Ovary (tissue), 9 donors: ENCODE measurements around the gene KISS1. TPM values are rescaled to one million over a fixed set of nuclear protein-coding genes. Genes with fewer than 3 reads are reported as not detected.

ENCODE experiments used
- DNase-seq, 5 donors: peaks; one replicate each; pipeline ENCODE4 v3.0.0-alpha.2; 2019 to 2020
- H3K27ac ChIP-seq, 2 donors: fragments of 200-600 bp; one replicate each; pipeline versions ENCODE4 v1.5.1 to v1.8.0; 2019 to 2022
- H3K27me3 ChIP-seq: fragments of 200-600 bp; one replicate; pipeline ENCODE4 v1.8.0; 2022
- H3K36me3 ChIP-seq: fragments of 200-600 bp; sonication (generic); one replicate; pipeline ENCODE4 v1.5.1; 2019
- H3K4me1 ChIP-seq: one replicate; pipeline ENCODE4 v1.8.1; 2013; ENCODE audit warnings: mild to moderate bottlenecking, moderate library complexity; ENCODE audit not compliant: insufficient read depth
- H3K4me3 ChIP-seq: fragments of 200-600 bp; sonication (generic); one replicate; pipeline ENCODE4 v1.5.1; 2017
- H3K9me3 ChIP-seq, 2 donors: fragments of 200-600 bp in 1 of 2; sonication (generic) in 1 of 2; one replicate each; pipeline versions ENCODE4 v1.5.1 to v1.8.1; 2013 to 2019; ENCODE audit warnings: mild to moderate bottlenecking in 1 of 2, moderate library complexity in 1 of 2
- CTCF ChIP-seq, 3 donors: fragments of 450-650 bp in 2 of 3; fragments of 200-600 bp in 1 of 3; IDR thresholded peaks; one replicate each; pipeline versions ENCODE4 v1.5.1 to v1.8.0; 2016 to 2022; ENCODE audit warnings: antibody characterized with exemption in 3 of 3, mild to moderate bottlenecking in 1 of 3
- EP300 ChIP-seq: sonication (generic); formaldehyde crosslinking; IDR thresholded peaks from one replicate; pipeline ENCODE4 v1.6.1; 2017; ENCODE audit warnings: antibody characterized with exemption
- POLR2A ChIP-seq: fragments of 450-650 bp; IDR thresholded peaks from one replicate; pipeline ENCODE4 v1.6.1; 2017; ENCODE audit warnings: antibody characterized with exemption, mild to moderate bottlenecking, moderate library complexity
- WGBS, 3 donors: extraction: QIAGEN DNeasy Blood & Tissue Kit in 1 of 3; methylation state at CpG; one replicate each; pipeline versions ENCODE4 v1.1.5 to v1.1.7; 2013 to 2017; 5-methylcytosine and 5-hydroxymethylcytosine counted together
- intact Hi-C, 4 donors: fragments of 100-400 bp; cut with DNase I; formaldehyde crosslinking; loops; one replicate each; pipeline versions ENCODE4 v1.11.0 to v1.15.1; 2022 to 2023
- polyA plus RNA-seq, 2 donors: library from polyadenylated mRNA; stranded (reverse); fragments of 200-250 nt in 1 of 2; fragments of 350-450 nt in 1 of 2; fragmentation: Illumina TruSeq in 1 of 2; extraction: RNeasy Lipid Tissue Mini Kit (QIAGEN cat#74804) in 1 of 2; gene quantifications; one replicate each; pipeline ENCODE4 v1.2.3, GENCODE V29; 2013 to 2014
- total RNA-seq, 7 donors: library from RNA; depleted of rRNA in 2 of 7; stranded (reverse); fragments of >200 nt in 2 of 7; fragmentation: NEBNext Ultra II Directional in 3 of 7; extraction: Animal tissue kit (Norgen Biotek cat#: 25700) in 3 of 7; gene quantifications; one replicate each; pipeline versions ENCODE4 v1.1.0 to v1.2.4, GENCODE V29; 2016 to 2023
- donor health status: DM: no; HTN: no; CAD: no; lungs with moderate emphysema.
- donor health status: DM: no; HTN: no; CAD: no.
- donor health status: Bipolar disorder and iron deficiency.
- donor health status: DM: yes; HTN: yes; CAD: no.
- donor health status: DM: no; HTN: no; CAD: no.
- donor health status: DM: yes; HTN: yes; CAD: no.

The KISS1 gene
- total and polyA plus RNA-seq, 9 donors: 0.35 TPM; not detected in 8

GRCh38 chr1:204211046-204211445 is 14.8 kb upstream of the KISS1 start:
- no peaks in the 10 kb centered on the region for H3K27me3 ChIP-seq
- no peak overlapping the region for H3K4me3 ChIP-seq
- WGBS, 3 donors: 77 to 86% (median 85%) methylated on average over 7 of the region's 7 CpGs
- DNase-seq: no peak
- H3K27ac ChIP-seq: no peak overlapping the region
- no peaks in the 10 kb centered on the region for H3K36me3 ChIP-seq
- no peaks in the 10 kb centered on the region for H3K9me3 ChIP-seq
- intact Hi-C loops: loop anchor here (5.0 to 10.0 kb wide), 4 partner anchors 151 to 506 kb away; partner anchors contain the start of gene SNRPE (in 1 of the 4)
- peaks cover 1% of the 10 kb centered on the region for H3K4me1 ChIP-seq
- no peak for TF ChIP-seq EP300
- no peak for TF ChIP-seq POLR2A
- no peak for TF ChIP-seq CTCF (IDR thresholded peaks at IDR 0.05)

GRCh38 chr1:204207136-204207616 is 10.9 kb upstream of the KISS1 start:
- Histone ChIP-seq H3K27ac (no peak overlapping the region), H3K4me3 (no peak overlapping the region), H3K27me3 (no peaks in the 10 kb centered on the region), H3K36me3 (no peaks in the 10 kb centered on the region), H3K9me3 (no peaks in the 10 kb centered on the region), H3K4me1 (peaks cover 1% of the 10 kb centered on the region)
- WGBS, 3 donors: 16 to 20% (median 18%) methylated on average over 13 of the region's 13 CpGs
- peak; percentile 54 to 77 (median 75) for DNase-seq
- TF ChIP-seq POLR2A (no peak), EP300 (no peak), CTCF (IDR thresholded peaks at IDR 0.05) (peak; percentile 66 to 75 (median 72))
- intact Hi-C loops: loop anchor here in 2 of 4 donors (5.0 kb wide), 2 partner anchors 45 to 345 kb away; partner anchors contain the start of gene SNRPE (in 1 of the 2)

- intact Hi-C loops: loop anchor here in 2 of 4 donors (5.0 kb wide), 2 partner anchors 44 to 344 kb away; partner anchors contain the start of gene SNRPE (in 1 of the 2)
Observed at GRCh38 chr1:204206121-204206520, 9.8 kb upstream of the KISS1 start.

GRCh38 chr1:204205486-204205885 is 9.2 kb upstream of the KISS1 start:
- intact Hi-C loops: loop anchor here in 2 of 4 donors (5.0 kb wide), 2 partner anchors 43 to 343 kb away; partner anchors contain the start of gene SNRPE (in 1 of the 2)
- Histone ChIP-seq H3K9me3 (no peaks in the 10 kb centered on the region), H3K4me1 (peaks cover 1% of the 10 kb centered on the region), H3K4me3 (no peak overlapping the region), H3K27me3 (no peaks in the 10 kb centered on the region), H3K27ac (no peak overlapping the region), H3K36me3 (no peaks in the 10 kb centered on the region)
- TF ChIP-seq POLR2A (no peak), EP300 (no peak), CTCF (IDR thresholded peaks at IDR 0.05) (no peak)
- no peak for DNase-seq

More at GRCh38 chr1:204206121-204206520, 9.8 kb upstream of the KISS1 start:
- Histone ChIP-seq H3K36me3 (no peaks in the 10 kb centered on the region), H3K27ac (no peak overlapping the region), H3K27me3 (no peaks in the 10 kb centered on the region), H3K9me3 (no peaks in the 10 kb centered on the region), H3K4me1 (peaks cover 1% of the 10 kb centered on the region), H3K4me3 (no peak overlapping the region)
- no peak for DNase-seq
- no peak for TF ChIP-seq EP300
- TF ChIP-seq POLR2A: no peak
- TF ChIP-seq CTCF (IDR thresholded peaks at IDR 0.05): no peak
- 20 to 26% (median 22%) methylated on average over 2 of the region's 2 CpGs for WGBS, 3 donors
